ENCODE results near the gene LEAP2. TPM values are rescaled to one million over a fixed set of nuclear protein-coding genes. Genes with fewer than 3 reads are reported as not detected.

The LEAP2 gene
- total RNA-seq, 1 donor from 2014 or later = 4.2 TPM

DNA sequence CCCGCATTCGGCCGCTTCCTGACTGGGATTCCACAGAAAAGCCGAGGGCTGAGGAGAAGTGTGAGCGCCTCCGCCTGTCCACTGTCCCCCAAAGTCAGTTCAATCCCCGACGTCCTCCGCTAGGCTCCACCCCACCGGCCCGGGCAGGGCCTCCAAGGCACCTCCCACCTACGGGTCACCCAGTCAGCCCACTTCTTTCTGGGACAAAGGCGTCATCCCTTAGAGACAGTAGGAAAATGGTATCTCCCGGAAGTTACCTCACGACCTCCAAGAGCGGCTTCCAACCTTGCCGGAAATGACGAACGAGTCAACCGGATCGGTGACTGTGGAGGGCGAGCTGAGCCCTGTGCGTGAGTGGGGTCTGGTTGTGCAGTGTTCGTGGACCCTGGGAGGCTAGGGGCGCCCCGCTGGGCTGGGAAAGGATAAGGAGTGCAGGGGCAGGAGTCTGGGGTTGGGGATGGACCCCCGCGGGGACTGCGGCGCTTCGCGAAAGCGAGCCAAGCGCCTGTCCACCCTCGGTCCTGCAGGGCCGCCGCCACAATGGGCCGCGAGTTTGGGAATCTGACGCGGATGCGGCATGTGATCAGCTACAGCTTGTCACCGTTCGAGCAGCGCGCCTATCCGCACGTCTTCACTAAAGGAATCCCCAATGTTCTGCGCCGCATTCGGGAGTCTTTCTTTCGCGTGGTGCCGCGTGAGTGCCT is 7.0 kb upstream of the LEAP2 start, which contains the start of the genes GDF9 and UQCRQ:
Gene GDF9 (minus strand): TSS at position 128 of the 704 bp plus-strand sequence. CDS start 1,936 bp downstream, outside the sequence.
Gene UQCRQ (plus strand): TSS at position 301 of the 704 bp plus-strand sequence. CDS start 240 bp downstream, at position 541.
- Histone ChIP-seq H3K4me1 (peaks cover 24% of the 10 kb centered on the region), H3K9me3 (no peaks in the 10 kb centered on the region), H3K4me3 (peak within 1 kb of the TSS; percentile 82 to 86), H3K36me3 (peaks cover 0 to 27% of the 10 kb centered on the region in 2 donors), H3K27me3 (no peaks in the 10 kb centered on the region), H3K27ac (peak within 1 kb of the TSS; percentile 99)
- peak; percentile 98 to 99 for DNase-seq (ENCODE audit: extremely low spot score in 2 of 2)
- TF ChIP-seq, protein P1, sequence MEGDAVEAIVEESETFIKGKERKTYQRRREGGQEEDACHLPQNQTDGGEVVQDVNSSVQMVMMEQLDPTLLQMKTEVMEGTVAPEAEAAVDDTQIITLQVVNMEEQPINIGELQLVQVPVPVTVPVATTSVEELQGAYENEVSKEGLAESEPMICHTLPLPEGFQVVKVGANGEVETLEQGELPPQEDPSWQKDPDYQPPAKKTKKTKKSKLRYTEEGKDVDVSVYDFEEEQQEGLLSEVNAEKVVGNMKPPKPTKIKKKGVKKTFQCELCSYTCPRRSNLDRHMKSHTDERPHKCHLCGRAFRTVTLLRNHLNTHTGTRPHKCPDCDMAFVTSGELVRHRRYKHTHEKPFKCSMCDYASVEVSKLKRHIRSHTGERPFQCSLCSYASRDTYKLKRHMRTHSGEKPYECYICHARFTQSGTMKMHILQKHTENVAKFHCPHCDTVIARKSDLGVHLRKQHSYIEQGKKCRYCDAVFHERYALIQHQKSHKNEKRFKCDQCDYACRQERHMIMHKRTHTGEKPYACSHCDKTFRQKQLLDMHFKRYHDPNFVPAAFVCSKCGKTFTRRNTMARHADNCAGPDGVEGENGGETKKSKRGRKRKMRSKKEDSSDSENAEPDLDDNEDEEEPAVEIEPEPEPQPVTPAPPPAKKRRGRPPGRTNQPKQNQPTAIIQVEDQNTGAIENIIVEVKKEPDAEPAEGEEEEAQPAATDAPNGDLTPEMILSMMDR (IDR thresholded peaks at IDR 0.05) = no peak
- TF ChIP-seq POLR2AphosphoS5 (IDR thresholded peaks at IDR 0.05; ENCODE audit: insufficient read depth in 1 of 2, low read depth in 1 of 2) = peak; percentile 96 to 99
- TF ChIP-seq POLR2A (IDR thresholded peaks at IDR 0.05) = peak; percentile 45 to 49
- intact Hi-C loops (cut with DNase I) = loop anchor here (5.0 kb wide), 1 partner anchor 39 kb away; no protein-coding TSS in a partner anchor

GRCh38 chr5:132867046-132867451 is 6.4 kb upstream of the LEAP2 start:
- Histone ChIP-seq H3K9me3 (no peaks in the 10 kb centered on the region), H3K27me3 (no peaks in the 10 kb centered on the region), H3K4me1 (peaks cover 24% of the 10 kb centered on the region), H3K4me3 (peak overlapping the region; percentile 82 to 86), H3K27ac (peak overlapping the region; percentile 99), H3K36me3 (peaks cover 0 to 27% of the 10 kb centered on the region in 2 donors)
- TF ChIP-seq, protein P1 (IDR thresholded peaks at IDR 0.05) = no peak
- TF ChIP-seq POLR2AphosphoS5 (IDR thresholded peaks at IDR 0.05; ENCODE audit: insufficient read depth in 1 of 2, low read depth in 1 of 2) = no peak
- TF ChIP-seq POLR2A (IDR thresholded peaks at IDR 0.05) = no peak
- intact Hi-C loops (cut with DNase I) = loop anchor here (5.0 kb wide), 1 partner anchor 40 kb away; no protein-coding TSS in a partner anchor
- DNase-seq (ENCODE audit: extremely low spot score in 2 of 2) = no peak

DNA sequence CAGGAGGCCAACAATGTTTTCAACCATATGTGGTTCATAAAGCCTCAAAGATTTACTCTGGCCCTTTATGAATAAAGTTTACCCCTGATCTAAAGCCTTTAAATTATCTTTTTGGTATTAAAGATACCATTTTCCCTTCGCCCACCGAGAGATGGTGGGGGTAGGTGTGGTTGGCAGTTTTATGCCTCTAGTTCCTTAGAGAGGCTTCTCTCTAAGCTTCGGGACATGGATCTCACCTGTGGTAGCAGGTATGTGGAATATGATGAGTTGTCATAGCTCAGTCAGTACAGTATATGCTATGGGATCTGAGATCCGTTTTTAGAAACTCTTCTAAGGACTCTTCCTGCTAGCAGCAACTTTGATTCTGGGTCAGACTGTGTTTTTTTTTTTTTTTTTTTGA is 4.7 kb upstream of the LEAP2 start:
- Histone ChIP-seq H3K27ac (no peak overlapping the region), H3K4me3 (no peak overlapping the region), H3K27me3 (no peaks in the 10 kb centered on the region), H3K4me1 (peaks cover 24% of the 10 kb centered on the region), H3K36me3 (peaks cover 0 to 27% of the 10 kb centered on the region in 2 donors), H3K9me3 (no peaks in the 10 kb centered on the region)
- no peak for DNase-seq (ENCODE audit: extremely low spot score in 2 of 2)
- intact Hi-C loops (cut with DNase I) = loop anchor here (5.0 kb wide), 1 partner anchor 41 kb away; no protein-coding TSS in a partner anchor
- TF ChIP-seq POLR2AphosphoS5 (IDR thresholded peaks at IDR 0.05; ENCODE audit: insufficient read depth in 1 of 2, low read depth in 1 of 2) = no peak

DNA sequence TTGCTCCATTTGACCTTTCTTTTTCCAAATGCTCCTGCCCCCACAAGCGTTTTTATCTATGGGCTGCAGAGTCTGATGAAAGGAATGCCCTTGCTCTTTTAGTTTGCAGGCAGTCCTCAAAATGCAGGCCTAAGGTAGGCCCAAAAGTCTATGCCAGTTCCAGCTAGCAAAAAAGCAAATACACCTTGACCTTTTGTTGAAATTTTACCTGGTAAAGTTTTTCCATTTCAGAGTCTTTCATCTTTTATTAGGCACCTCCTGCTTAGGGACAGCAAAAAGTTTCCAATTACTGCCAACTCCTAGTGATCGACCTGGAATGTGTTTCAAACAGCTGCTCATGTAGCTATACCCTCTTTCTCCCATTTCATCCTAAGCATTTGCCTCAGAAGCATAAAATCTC is 2.7 kb upstream of the LEAP2 start:
- TF ChIP-seq POLR2AphosphoS5 (IDR thresholded peaks at IDR 0.05; ENCODE audit: insufficient read depth in 1 of 2, low read depth in 1 of 2) (no peak), POLR2A (IDR thresholded peaks at IDR 0.05) (no peak)
- TF ChIP-seq, protein P1 (IDR thresholded peaks at IDR 0.05) = no peak
- Histone ChIP-seq H3K9me3 (no peaks in the 10 kb centered on the region), H3K4me1 (peaks cover 20% of the 10 kb centered on the region), H3K36me3 (peaks cover 0 to 27% of the 10 kb centered on the region in 2 donors), H3K4me3 (no peak overlapping the region), H3K27ac (no peak overlapping the region), H3K27me3 (no peaks in the 10 kb centered on the region)
- DNase-seq (ENCODE audit: extremely low spot score in 2 of 2) = no peak
- intact Hi-C loops (cut with DNase I) = no loop called here

DNA sequence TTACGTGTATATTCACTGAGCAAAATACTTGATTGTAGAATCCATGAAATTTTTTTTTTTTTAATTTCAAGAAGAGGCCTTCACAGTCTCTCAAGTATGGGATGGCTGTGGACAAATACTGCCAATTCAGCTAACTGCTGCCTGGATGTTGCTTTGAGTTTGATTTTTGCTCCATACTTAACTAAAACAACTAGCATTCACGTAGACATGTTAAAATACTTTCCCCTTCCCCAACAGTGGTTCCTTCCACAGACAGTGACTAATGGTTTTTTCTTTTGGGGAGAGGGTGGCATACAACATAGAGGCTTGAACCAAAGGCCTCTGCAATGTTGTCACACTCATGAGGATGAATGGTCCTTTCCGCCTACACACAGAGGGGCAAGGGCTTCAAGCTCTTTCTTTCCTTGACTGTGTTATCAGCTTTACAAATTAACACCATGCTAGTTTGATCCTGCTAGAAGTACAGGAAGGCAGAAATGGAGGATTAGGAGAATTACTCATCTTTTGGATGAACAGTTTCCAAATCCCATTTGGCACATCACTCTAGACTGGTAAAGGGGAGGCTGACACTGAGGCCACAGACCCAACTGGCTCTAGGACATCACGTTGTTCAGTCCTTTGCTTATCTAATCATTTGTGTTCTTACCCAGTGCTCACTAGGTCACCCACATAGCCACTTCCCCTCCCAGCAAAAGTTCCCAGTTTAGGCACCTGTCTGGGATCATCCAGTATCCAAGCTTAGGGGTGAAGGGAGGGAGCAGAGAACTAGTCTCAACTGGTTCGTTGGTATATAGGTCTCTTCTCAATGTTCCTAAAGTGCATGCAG is 1.8 kb upstream of the LEAP2 start:
- H3K36me3 ChIP-seq = peaks cover 0 to 27% of the 10 kb centered on the region in 2 donors
- no peaks in the 10 kb centered on the region for H3K27me3 ChIP-seq
- no peak overlapping the region for H3K4me3 ChIP-seq
- DNase-seq (ENCODE audit: extremely low spot score in 2 of 2) = no peak
- intact Hi-C loops (cut with DNase I) = no loop called here
- peaks cover 17% of the 10 kb centered on the region for H3K4me1 ChIP-seq
- no peak for TF ChIP-seq POLR2AphosphoS5 (IDR thresholded peaks at IDR 0.05; ENCODE audit: insufficient read depth in 1 of 2, low read depth in 1 of 2)
- TF ChIP-seq POLR2A (IDR thresholded peaks at IDR 0.05) = no peak
- TF ChIP-seq, protein P1 (IDR thresholded peaks at IDR 0.05) = no peak
- H3K27ac ChIP-seq = no peak overlapping the region
- H3K9me3 ChIP-seq = no peaks in the 10 kb centered on the region

All from vagina (tissue), 2 donors.